ENCODE data around the gene C1orf94. TPM values are rescaled to one million over a fixed set of nuclear protein-coding genes. Genes with fewer than 3 reads are reported as not detected.

The C1orf94 gene
- total and polyA plus RNA-seq, 9 donors: not detected

GRCh38 chr1:34143975-34144374 lies 32.7 kb upstream of the C1orf94 start:
- H3K27ac ChIP-seq: no peak overlapping the region
- H3K27me3 ChIP-seq: no peaks in the 10 kb centered on the region
- H3K9me3 ChIP-seq: no peaks in the 10 kb centered on the region
- intact Hi-C loops (cut with DNase I): no loop called here
- WGBS, 3 donors: 75 to 95% (median 82%) methylated on average over 2 of the region's 2 CpGs
- TF ChIP-seq EP300 (IDR thresholded peaks at IDR 0.05) (no peak), CTCF (IDR thresholded peaks at IDR 0.05) (no peak), POLR2A (IDR thresholded peaks at IDR 0.05) (no peak)
- H3K4me3 ChIP-seq: no peak overlapping the region
- DNase-seq: no peak
- no peaks in the 10 kb centered on the region for H3K36me3 ChIP-seq
- no peaks in the 10 kb centered on the region for H3K4me1 ChIP-seq (ENCODE audit: insufficient read depth)

GRCh38 chr1:34144766-34145165 lies 31.9 kb upstream of the C1orf94 start:
- H3K9me3 ChIP-seq: no peaks in the 10 kb centered on the region
- no peaks in the 10 kb centered on the region for H3K36me3 ChIP-seq
- no peak overlapping the region for H3K4me3 ChIP-seq
- no peak overlapping the region for H3K27ac ChIP-seq
- DNase-seq: no peak
- 75 to 79% (median 76%) methylated on average over 6 of the region's 6 CpGs for WGBS, 3 donors
- no peaks in the 10 kb centered on the region for H3K4me1 ChIP-seq (ENCODE audit: insufficient read depth)
- no peak for TF ChIP-seq CTCF (IDR thresholded peaks at IDR 0.05)
- no peak for TF ChIP-seq EP300 (IDR thresholded peaks at IDR 0.05)
- no peak for TF ChIP-seq POLR2A (IDR thresholded peaks at IDR 0.05)
- no peaks in the 10 kb centered on the region for H3K27me3 ChIP-seq
- intact Hi-C loops (cut with DNase I): no loop called here

GRCh38 chr1:34147301-34147700 lies 29.4 kb upstream of the C1orf94 start:
- intact Hi-C loops (cut with DNase I): no loop called here
- H3K27ac ChIP-seq: no peak overlapping the region
- H3K4me3 ChIP-seq: no peak overlapping the region
- DNase-seq: no peak
- H3K9me3 ChIP-seq: no peaks in the 10 kb centered on the region
- 14 to 31% (median 19%) methylated on average over 4 of the region's 4 CpGs for WGBS, 3 donors
- TF ChIP-seq EP300 (IDR thresholded peaks at IDR 0.05) (no peak), CTCF (IDR thresholded peaks at IDR 0.05) (no peak), POLR2A (IDR thresholded peaks at IDR 0.05) (no peak)
- no peaks in the 10 kb centered on the region for H3K36me3 ChIP-seq
- no peaks in the 10 kb centered on the region for H3K4me1 ChIP-seq (ENCODE audit: insufficient read depth)
- no peaks in the 10 kb centered on the region for H3K27me3 ChIP-seq

GRCh38 chr1:34149501-34149900 lies 27.2 kb upstream of the C1orf94 start:
- 38 to 54% (median 39%) methylated on average over 3 of the region's 3 CpGs for WGBS, 3 donors
- TF ChIP-seq CTCF (IDR thresholded peaks at IDR 0.05): no peak
- no peak for TF ChIP-seq EP300 (IDR thresholded peaks at IDR 0.05)
- TF ChIP-seq POLR2A (IDR thresholded peaks at IDR 0.05): no peak
- Histone ChIP-seq H3K27me3 (no peaks in the 10 kb centered on the region), H3K27ac (no peak overlapping the region), H3K4me1 (ENCODE audit: insufficient read depth) (no peaks in the 10 kb centered on the region), H3K9me3 (no peaks in the 10 kb centered on the region), H3K4me3 (no peak overlapping the region), H3K36me3 (no peaks in the 10 kb centered on the region)
- intact Hi-C loops (cut with DNase I): no loop called here
- no peak for DNase-seq

- H3K9me3 ChIP-seq: no peaks in the 10 kb centered on the region
- TF ChIP-seq EP300 (IDR thresholded peaks at IDR 0.05): no peak
- no peak for TF ChIP-seq POLR2A (IDR thresholded peaks at IDR 0.05)
- TF ChIP-seq CTCF (IDR thresholded peaks at IDR 0.05): no peak
- H3K4me3 ChIP-seq: no peak overlapping the region
- no peak overlapping the region for H3K27ac ChIP-seq
- H3K4me1 ChIP-seq (ENCODE audit: insufficient read depth): no peaks in the 10 kb centered on the region
- DNase-seq: no peak
- no peaks in the 10 kb centered on the region for H3K36me3 ChIP-seq
- H3K27me3 ChIP-seq: no peaks in the 10 kb centered on the region
- 80 to 97% (median 94%) methylated on average over 4 of the region's 4 CpGs for WGBS, 3 donors
- intact Hi-C loops (cut with DNase I): no loop called here
Measured at GRCh38 chr1:34153246-34153645, 23.5 kb upstream of the C1orf94 start.

Data from ovary (tissue), 9 donors.